ENCODE data around the gene BCS1L. TPM values are rescaled to one million over a fixed set of nuclear protein-coding genes. Genes with fewer than 3 reads are reported as not detected.
"Not testable (repeated sequence)": the region's sequence is repeated elsewhere in the genome, so short reads cannot be mapped to it uniquely, and the experiment has no call there.

The BCS1L gene
- total and polyA plus RNA-seq, 7 experiments from 2014 or later, result 15.5 to 62.0 (median 27.6) TPM

DNA sequence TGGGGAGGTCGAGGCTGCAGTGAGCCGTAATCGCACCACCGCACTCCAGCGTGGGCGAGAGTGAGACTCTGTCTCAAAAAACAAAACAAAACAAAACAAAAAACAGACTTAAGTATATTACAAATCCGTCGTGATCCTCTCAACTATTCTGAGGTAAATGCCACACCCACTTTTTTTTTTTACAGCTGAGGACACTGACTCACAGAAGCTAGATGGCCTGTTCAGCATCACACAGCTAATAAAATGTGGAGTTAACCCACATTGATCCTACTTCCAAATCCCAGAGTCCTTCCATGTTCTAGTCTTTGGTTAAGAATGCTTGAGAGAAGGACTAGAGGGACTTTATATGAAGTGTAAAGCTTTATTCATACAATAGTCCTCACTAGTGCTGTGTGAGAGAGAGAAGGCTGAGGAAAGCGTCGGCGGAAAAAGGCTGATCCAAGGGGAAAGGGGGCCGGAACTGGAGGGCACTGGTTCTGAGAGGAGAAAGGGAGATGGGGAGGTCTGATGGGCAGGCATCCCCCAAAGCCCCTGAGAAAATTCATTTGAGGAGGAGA is 11.7 kb downstream of the BCS1L start:
- H3K27ac Mint-ChIP-seq, result peak overlapping the region; percentile 90 to 98 (median 96)
- Histone ChIP-seq H3K27me3 (ENCODE audit: control insufficient read depth in 2 of 2, insufficient read depth in 2 of 2, low read length in 2 of 2) (no peaks in the 10 kb centered on the region), H3K4me1 (ENCODE audit: control insufficient read depth in 2 of 2, insufficient read depth in 2 of 2, low read length in 2 of 2) (peaks cover 9 to 15% of the 10 kb centered on the region in 2 donors), H3K9me3 (ENCODE audit: control insufficient read depth in 2 of 3, low read length in 3 of 3) (no peaks in the 10 kb centered on the region), H3K36me3 (ENCODE audit: control insufficient read depth in 2 of 3, insufficient read depth in 3 of 3, low read length in 3 of 3) (peaks cover 2 to 27% (median 4%) of the 10 kb centered on the region in 3 experiments), H3K4me3 (ENCODE audit: low read length) (peak overlapping the region; percentile 81), H3K27ac (ENCODE audit: low read depth, low read length) (peak overlapping the region; percentile 84)
- intact Hi-C loops (cut with micrococcal nuclease), result loop anchor here (1.0 to 5.0 kb wide), 4 partner anchors 39 to 926 kb away; partner anchors contain the start of genes DNPEP (in 2 of the 2), DNAJB2 (in 1 of the 2), STK11IP (in 1 of the 2) and TTLL4 (in 1 of the 2)
- CTCF ChIA-PET, result interaction anchor here (1.3 to 1.9 kb wide), 4 partner anchors 8 to 39 kb away, joined by 4 to 11 read pairs (median 5); partner anchors contain the start of genes BCS1L and ZNF142
- H3K4me1 Mint-ChIP-seq, result peaks cover 14 to 29% (median 24%) of the 10 kb centered on the region in 7 donors
- H3K9me3 Mint-ChIP-seq, result no peaks in the 10 kb centered on the region
- no peaks in the 10 kb centered on the region for H3K27me3 Mint-ChIP-seq
- POLR2A ChIA-PET, result interaction anchor here (0.9 to 5.7 kb wide), 6 partner anchors 8 to 717 kb away, joined by 3 to 69 read pairs (median 4); partner anchors contain the start of genes BCS1L, TTLL4 and ZNF142
- peak in 1 of 9 donors; percentile 7 for DNase-seq
- H3K4me3 Mint-ChIP-seq, result peak overlapping the region; percentile 88 to 100 (median 98)
- H3K36me3 Mint-ChIP-seq, result peaks cover 0 to 8% (median 4%) of the 10 kb centered on the region in 5 donors
- peak; percentile 3 for ATAC-seq

DNA sequence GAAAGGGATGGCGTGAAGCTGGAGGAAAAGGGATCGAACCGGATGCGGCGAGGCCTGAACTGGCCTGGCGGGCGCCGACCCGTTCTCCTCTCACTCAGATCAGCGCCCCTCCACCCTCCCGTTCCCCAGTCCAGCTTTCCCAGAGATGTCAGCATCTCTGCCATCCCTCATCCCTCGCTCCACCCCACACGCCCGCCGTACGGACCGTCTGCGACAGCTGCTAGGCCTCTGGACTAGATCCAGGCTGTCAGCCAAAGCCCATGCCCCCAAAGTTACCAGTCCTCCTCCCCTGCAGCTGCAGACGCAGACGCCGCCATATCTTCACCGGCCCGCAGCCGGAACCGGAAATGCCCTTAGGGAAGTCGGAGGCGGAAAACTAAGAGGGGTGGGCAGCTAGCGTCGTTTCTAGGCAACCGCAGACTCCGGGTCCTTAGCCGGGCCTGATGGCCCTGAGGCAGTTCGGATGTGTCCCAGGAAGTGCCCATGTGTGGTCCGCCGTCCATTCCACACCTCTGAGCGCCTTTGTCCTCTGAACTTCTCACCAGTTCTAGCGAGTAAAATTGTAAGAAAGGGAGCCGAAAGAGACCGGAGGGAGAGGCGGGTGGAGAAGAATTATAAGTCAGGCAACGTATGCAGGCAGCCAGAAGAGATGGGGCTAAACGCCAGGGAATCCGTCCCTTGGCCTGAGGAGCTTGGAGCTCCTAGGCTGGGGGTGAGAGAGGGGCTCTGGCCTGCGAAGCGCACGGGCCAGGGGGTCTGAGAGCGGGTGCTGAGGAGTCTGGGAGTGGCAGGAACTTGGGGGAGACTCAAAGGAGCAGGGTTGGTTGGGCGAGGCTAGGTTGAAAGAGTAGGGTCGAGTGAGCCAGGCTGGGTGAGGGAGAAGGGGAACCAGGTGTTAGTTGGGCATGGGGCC is 12.4 kb downstream of the BCS1L start, which contains the start of the genes RNF25 and STK36:
Gene RNF25, minus strand, starts transcription at position 349 of the 913 bp plus-strand sequence. Its CDS starts 32 bp downstream, at position 317.
Gene STK36, plus strand, starts transcription at position 433 of the 913 bp plus-strand sequence. CDS start 744 bp downstream, outside the sequence.
- intact Hi-C loops (cut with micrococcal nuclease), result loop anchor here (1.0 to 5.0 kb wide), 14 partner anchors 13 to 925 kb away; partner anchors contain the start of genes BCS1L (in 2 of the 2), DNAJB2 (in 2 of the 2), DNPEP (in 2 of the 2) and TTLL4 (in 2 of the 2)
- CTCF ChIA-PET, result interaction anchor here (1.0 to 1.9 kb wide), 5 partner anchors 9 to 399 kb away, joined by 3 to 11 read pairs (median 5); partner anchors contain the start of genes BCS1L and ZNF142
- ATAC-seq, result peak; percentile 96

GRCh38 chr2:218679119-218679518 is 19.6 kb downstream of the BCS1L start:
- ChIA-PET CTCF (no interaction called here), POLR2A (no interaction called here)
- Mint-ChIP-seq H3K4me3 (peak overlapping the region in 1 of 10 donors; percentile 4), H3K27me3 (no peaks in the 10 kb centered on the region), H3K9me3 (no peaks in the 10 kb centered on the region), H3K27ac (no peak overlapping the region), H3K36me3 (peaks cover 0 to 33% (median 9%) of the 10 kb centered on the region in 5 donors), H3K4me1 (no peaks in the 10 kb centered on the region)
- no peaks in the 10 kb centered on the region for H3K4me1 ChIP-seq (ENCODE audit: control insufficient read depth in 2 of 2, insufficient read depth in 2 of 2, low read length in 2 of 2)
- no peaks in the 10 kb centered on the region for H3K9me3 ChIP-seq (ENCODE audit: control insufficient read depth in 2 of 3, low read length in 3 of 3)
- H3K27me3 ChIP-seq (ENCODE audit: control insufficient read depth in 2 of 2, insufficient read depth in 2 of 2, low read length in 2 of 2), result no peaks in the 10 kb centered on the region
- H3K4me3 ChIP-seq (ENCODE audit: low read length), result no peak overlapping the region
- intact Hi-C loops (cut with micrococcal nuclease), result no loop called here
- no peak overlapping the region for H3K27ac ChIP-seq (ENCODE audit: low read depth, low read length)
- DNase-seq, result no peak
- H3K36me3 ChIP-seq (ENCODE audit: control insufficient read depth in 2 of 3, insufficient read depth in 3 of 3, low read length in 3 of 3), result peaks cover 0 to 11% (median 0%) of the 10 kb centered on the region in 3 experiments
- peak; percentile 89 for ATAC-seq

More for the DNA sequence above, 12.4 kb downstream of the BCS1L start, which contains the start of the genes RNF25 and STK36:
- Mint-ChIP-seq H3K4me1 (peaks cover 14 to 29% (median 24%) of the 10 kb centered on the region in 7 donors), H3K27me3 (no peaks in the 10 kb centered on the region), H3K9me3 (no peaks in the 10 kb centered on the region), H3K36me3 (peaks cover 0 to 7% (median 7%) of the 10 kb centered on the region in 5 donors), H3K27ac (peak within 1 kb of the TSS; percentile 90 to 98 (median 96)), H3K4me3 (peak within 1 kb of the TSS; percentile 88 to 100 (median 98))
- peaks cover 0 to 22% (median 0%) of the 10 kb centered on the region in 3 experiments for H3K36me3 ChIP-seq (ENCODE audit: control insufficient read depth in 2 of 3, insufficient read depth in 3 of 3, low read length in 3 of 3)
- H3K4me3 ChIP-seq (ENCODE audit: low read length), result peak within 1 kb of the TSS; percentile 81
- peak; percentile 60 to 86 (median 79) for DNase-seq
- POLR2A ChIA-PET, result interaction anchor here (0.9 to 5.7 kb wide), 6 partner anchors 9 to 717 kb away, joined by 3 to 69 read pairs (median 4); partner anchors contain the start of genes BCS1L, TTLL4 and ZNF142
- H3K9me3 ChIP-seq (ENCODE audit: control insufficient read depth in 2 of 3, low read length in 3 of 3), result no peaks in the 10 kb centered on the region
- H3K27ac ChIP-seq (ENCODE audit: low read depth, low read length), result peak within 1 kb of the TSS; percentile 84
- H3K4me1 ChIP-seq (ENCODE audit: control insufficient read depth in 2 of 2, insufficient read depth in 2 of 2, low read length in 2 of 2), result peaks cover 9 to 15% of the 10 kb centered on the region in 2 donors
- H3K27me3 ChIP-seq (ENCODE audit: control insufficient read depth in 2 of 2, insufficient read depth in 2 of 2, low read length in 2 of 2), result no peaks in the 10 kb centered on the region

GRCh38 chr2:218680061-218680460 is 20.6 kb downstream of the BCS1L start:
- Histone ChIP-seq H3K27ac (ENCODE audit: low read depth, low read length) (no peak overlapping the region), H3K36me3 (ENCODE audit: control insufficient read depth in 2 of 3, insufficient read depth in 3 of 3, low read length in 3 of 3) (peaks cover 0 to 11% (median 0%) of the 10 kb centered on the region in 3 experiments), H3K4me1 (ENCODE audit: control insufficient read depth in 2 of 2, insufficient read depth in 2 of 2, low read length in 2 of 2) (no peaks in the 10 kb centered on the region), H3K4me3 (ENCODE audit: low read length) (no peak overlapping the region), H3K9me3 (ENCODE audit: control insufficient read depth in 2 of 3, low read length in 3 of 3) (no peaks in the 10 kb centered on the region), H3K27me3 (ENCODE audit: control insufficient read depth in 2 of 2, insufficient read depth in 2 of 2, low read length in 2 of 2) (no peaks in the 10 kb centered on the region)
- ATAC-seq (no peak), DNase-seq (no peak)
- intact Hi-C loops (cut with micrococcal nuclease), result no loop called here
- Mint-ChIP-seq H3K4me1 (no peaks in the 10 kb centered on the region), H3K9me3 (no peaks in the 10 kb centered on the region), H3K4me3 (no peak overlapping the region), H3K36me3 (peaks cover 0 to 38% (median 15%) of the 10 kb centered on the region in 5 donors), H3K27ac (no peak overlapping the region), H3K27me3 (no peaks in the 10 kb centered on the region)
- ChIA-PET CTCF (no interaction called here), POLR2A (no interaction called here)

DNA sequence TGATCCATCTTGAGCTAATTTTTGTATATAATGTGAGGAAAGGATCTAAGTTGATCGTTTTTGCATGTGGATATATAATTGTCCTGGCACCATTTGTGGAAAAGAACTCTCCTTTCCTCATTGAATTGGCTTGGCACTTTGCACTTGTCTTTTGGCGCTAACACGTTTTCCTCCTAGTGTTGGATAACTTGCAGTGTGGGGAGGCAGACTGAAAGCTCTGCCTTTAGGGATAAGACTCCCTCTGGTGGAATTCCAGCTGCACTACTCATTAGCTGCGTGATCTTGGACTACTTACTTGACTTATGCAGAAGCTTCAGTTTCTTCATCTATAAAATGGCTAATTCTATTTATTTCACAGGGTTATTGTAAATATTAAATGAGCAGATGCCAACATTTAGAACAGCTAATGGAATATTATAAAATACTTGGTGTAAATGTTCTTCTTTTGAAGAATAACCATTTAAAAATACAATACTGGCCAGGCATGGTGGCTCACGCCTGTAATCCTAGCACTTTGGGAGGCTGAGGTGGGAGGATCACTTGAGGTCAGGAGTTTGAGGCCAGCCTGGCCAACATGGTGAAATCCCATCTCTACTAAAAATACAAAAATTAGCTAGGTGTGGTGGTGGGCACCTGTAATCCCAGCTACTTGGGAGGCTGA is 28.0 kb downstream of the BCS1L start:
- not testable (repeated sequence) for H3K4me1 ChIP-seq (ENCODE audit: control insufficient read depth in 2 of 2, insufficient read depth in 2 of 2, low read length in 2 of 2); H3K9me3 Mint-ChIP-seq; H3K4me3 Mint-ChIP-seq; H3K27me3 Mint-ChIP-seq; H3K4me1 Mint-ChIP-seq; H3K9me3 ChIP-seq (ENCODE audit: control insufficient read depth in 2 of 3, low read length in 3 of 3); H3K27ac Mint-ChIP-seq; H3K27ac ChIP-seq (ENCODE audit: low read depth, low read length); H3K4me3 ChIP-seq (ENCODE audit: low read length); H3K27me3 ChIP-seq (ENCODE audit: control insufficient read depth in 2 of 2, insufficient read depth in 2 of 2, low read length in 2 of 2)
- ChIA-PET CTCF (interaction anchor here (0.5 to 1.2 kb wide), 6 partner anchors 12 to 395 kb away, joined by 3 to 6 read pairs (median 4); partner anchors contain the start of genes BCS1L and ZNF142), POLR2A (interaction anchor here (0.7 kb wide), 1 partner anchor 152 kb away, joined by 3 read pairs; no protein-coding TSS in a partner anchor)
- H3K36me3 Mint-ChIP-seq, result peaks cover 0 to 35% (median 11%) of the 10 kb centered on the region in 5 donors
- H3K36me3 ChIP-seq (ENCODE audit: control insufficient read depth in 2 of 3, insufficient read depth in 3 of 3, low read length in 3 of 3), result peaks cover 0 to 16% (median 0%) of the 10 kb centered on the region in 3 experiments
- intact Hi-C loops (cut with micrococcal nuclease), result loop anchor here (1.0 kb wide), 4 partner anchors 15 to 281 kb away; partner anchors contain the start of genes BCS1L (in 1 of the 2), RNF25 (in 1 of the 2), STK36 (in 1 of the 2) and ZNF142 (in 1 of the 2)
- DNase-seq (peak in 7 of 9 donors; percentile 21 to 46 (median 35)), ATAC-seq (peak; percentile 88)
